Measurements from ENCODE around the gene ARMC3.
"Not testable (repeated sequence)": the region's sequence is repeated elsewhere in the genome, so short reads cannot be mapped to it uniquely, and the experiment has no call there.

The ARMC3 gene

DNA sequence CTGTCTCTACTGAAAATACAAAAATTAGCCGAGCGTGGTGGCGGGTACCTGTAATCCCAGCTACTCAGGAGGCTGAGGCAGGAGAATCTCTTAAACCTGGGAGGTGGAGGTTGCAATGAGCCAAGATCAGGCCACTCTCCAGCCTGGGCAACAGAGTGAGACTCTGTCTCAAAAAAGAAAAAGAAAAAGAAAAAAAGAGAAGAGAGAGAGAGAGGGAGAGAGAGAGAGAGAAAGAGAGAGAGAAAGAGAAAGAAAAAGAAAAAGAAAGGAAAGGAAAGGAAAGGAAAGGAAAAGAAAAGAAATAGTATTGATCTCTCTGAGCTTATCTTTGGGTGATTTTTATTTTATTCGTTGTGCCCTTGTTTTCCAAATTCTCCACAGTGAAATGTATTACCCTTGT, 1.2 kb downstream of the ARMC3 start:
- not testable (repeated sequence) for DNase-seq

DNA sequence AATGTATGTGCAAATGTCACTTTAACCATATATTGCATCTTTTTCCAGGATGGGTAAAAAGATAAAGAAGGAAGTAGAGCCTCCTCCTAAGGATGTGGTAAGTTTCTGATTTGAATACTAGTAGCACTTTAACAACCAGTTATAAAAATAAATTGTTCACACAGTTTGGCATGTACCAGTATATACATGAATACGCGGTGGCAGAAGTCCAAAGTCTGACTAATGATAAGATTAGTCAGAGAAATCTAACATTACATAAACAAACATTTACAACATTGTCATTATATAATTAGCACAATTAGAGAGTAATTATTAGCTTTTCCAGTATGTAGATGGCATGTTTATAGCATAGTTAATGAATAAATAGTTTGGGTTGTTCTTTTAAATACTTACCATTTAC, 4.1 kb downstream of the ARMC3 start:
- DNase-seq, result no peak

DNA sequence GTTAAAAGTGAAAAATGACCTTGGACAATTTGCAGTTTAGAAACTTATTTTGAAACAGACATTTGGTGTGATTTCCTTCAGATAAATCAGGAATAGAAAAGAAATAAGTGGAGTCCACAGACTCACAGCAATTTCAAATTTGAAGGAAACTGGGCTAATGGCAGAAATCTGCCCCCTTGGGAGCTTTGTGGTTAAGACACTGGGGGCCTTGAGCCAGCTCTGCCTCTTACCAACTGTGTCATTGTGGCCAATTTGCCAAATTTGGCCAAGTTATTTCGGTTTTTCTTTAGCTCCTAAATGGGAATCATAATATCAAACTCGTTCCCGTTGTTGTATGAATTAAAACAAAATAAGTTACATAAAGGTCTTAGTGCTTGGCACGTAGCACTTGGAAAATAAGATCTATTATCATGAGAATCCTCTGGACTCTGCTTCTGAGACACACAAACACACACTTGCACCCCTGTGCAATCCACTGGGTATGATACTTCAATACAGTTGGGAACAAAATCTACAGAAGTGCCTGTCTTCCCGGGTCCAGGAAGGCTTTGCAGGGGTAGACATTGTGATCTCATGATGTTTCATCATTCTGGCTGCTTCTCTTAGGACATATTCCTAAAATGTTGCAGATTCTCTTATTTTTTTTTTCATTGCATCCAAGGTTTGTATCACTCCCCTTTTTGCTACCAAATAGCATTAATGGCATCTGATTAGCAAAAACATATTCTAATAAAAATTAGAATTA, 4.9 kb downstream of the ARMC3 start:
- DNase-seq, result no peak

DNA sequence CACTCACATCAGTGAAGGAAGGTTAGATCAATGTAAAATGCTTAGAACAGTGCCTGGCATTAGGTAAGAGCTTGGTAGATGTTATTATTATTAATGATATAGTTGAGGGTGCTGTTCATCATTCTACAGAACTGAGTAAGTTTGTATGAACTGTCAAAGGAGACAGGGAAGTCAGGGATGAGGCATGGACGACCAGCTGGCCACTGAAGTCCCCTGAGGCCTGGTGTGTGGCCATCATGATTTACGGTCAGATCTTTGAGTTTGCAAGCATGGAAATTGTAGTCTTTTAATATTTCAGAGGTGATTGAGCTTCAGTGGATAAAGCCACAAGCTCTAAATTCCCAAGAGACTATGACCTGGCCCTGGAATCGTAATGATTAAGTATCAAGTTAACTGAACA, 6.9 kb downstream of the ARMC3 start:
- no peak for DNase-seq

DNA sequence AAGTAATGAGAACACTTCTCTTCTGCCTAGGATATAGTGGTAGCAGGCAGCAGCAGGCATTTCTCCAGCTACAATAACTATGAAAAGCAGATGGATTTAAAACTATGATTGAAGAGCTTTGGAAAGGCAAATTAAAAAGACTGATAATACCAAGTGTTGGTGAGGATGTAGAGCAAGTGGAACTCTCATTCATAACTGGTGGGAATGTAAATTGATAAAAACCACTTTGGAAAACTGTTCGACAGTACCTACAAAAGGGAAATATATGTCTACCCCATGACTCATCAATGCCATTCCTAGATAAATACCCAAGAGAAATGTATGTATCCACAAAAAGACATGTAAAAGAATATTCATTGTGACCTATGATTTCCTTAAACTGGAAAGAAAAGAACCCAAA, 14.6 kb downstream of the ARMC3 start:
- no peak for DNase-seq

DNA sequence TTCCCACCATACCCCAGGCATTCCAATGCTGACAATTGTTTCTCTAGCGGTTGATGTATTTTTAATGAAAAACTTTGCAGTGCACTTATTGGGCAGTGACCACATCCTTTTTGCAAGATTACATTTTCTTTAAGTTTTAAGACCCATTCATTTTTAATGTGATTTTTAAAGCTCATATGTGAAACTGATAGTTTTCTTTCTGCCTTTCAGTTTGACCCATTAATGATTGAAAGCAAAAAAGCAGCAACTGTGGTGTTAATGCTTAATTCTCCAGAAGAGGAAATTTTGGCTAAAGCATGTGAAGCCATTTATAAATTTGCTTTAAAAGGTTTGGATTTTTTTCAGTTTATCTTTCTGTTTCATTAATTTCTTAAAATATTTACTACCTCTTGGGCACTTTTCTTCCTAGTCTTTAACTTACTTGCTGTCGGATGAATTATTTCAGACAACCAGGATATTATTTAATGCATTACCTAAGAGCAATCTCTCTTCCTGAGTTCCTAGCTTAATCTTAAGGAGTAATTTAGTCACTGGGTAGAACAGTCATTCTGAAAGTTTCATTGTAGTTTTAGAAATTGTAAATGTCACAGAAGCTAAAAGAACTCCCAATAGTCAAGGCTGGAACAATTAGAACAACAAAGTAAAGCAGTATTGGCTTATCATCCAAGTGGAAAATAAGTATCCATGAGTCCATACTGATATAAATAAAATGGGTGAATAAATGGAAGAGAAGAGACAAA, 18.3 kb downstream of the ARMC3 start:
- no peak for DNase-seq

DNA sequence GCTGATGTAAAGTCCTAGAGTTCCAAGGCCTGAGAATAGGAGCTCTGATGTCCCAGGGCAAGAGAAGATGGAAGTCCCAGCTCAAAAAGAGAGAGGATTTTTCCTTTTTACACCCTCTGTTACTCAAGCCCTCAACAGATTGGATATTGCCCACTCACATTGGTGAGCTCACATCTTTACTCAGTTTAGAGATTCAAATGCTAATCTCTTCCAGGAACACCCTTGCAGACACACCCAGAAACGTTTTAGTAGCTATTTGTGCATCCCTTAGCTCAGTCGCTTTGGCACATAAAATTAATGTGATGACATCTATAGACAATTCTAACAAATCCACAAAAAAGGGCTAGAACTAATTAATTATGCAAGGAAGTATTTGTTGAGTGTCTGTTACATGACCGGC, 27.1 kb downstream of the ARMC3 start:
- no peak for DNase-seq

DNA sequence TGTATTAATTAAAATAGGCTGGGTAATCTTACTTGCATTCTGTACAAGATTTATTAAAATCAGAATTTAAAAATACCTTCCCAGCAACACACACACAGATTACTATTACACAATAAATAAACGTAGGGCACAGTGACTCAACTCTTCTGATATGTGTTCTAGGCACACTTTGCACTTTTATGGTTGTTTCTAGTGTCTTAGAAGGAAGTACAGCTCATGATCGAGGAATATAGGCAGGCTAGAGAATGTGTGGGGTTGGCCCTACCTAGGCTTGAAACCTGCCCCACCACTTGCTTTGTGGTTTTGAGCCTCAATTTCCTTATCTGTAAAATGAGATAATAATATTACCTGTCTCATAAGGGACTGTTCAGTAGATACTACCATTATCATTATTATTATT, 30.5 kb downstream of the ARMC3 start:
- DNase-seq, result no peak

DNA sequence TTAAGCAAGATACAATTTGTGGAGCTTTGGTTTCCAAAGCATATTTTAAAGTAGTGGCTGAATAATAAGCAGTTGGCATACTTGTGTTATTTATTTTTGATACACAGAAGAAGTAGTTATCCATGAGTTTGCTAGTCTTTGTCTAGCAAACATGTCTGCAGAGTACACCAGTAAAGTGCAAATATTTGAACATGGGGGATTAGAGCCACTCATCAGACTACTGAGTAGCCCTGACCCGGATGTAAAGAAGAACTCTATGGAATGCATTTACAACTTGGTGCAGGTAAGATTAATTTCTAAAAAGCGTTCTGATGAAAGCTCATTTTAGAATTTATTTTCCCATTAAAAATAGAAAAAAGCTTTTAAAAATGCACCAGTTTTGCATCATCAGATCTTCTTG, 31.4 kb downstream of the ARMC3 start:
- DNase-seq, result no peak

DNA sequence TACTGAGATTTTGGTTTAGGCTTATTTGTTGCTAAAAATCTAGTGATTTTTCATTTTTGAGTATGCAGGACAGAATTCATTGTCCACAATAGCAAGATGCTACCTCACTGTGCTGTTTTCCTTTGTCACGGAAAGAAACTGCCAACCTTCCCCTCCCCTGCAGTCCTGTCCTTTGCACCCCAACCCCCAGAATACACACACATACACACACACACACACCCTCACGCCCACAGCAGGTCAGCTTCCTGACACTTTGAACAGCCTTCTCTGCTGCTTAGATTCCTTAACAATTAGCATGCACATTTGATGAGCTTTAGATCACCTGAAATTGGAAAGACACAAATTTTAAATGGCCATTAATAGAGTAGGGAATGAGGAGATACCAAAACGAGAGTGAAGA, 32.1 kb downstream of the ARMC3 start:
- DNase-seq, result no peak

DNA sequence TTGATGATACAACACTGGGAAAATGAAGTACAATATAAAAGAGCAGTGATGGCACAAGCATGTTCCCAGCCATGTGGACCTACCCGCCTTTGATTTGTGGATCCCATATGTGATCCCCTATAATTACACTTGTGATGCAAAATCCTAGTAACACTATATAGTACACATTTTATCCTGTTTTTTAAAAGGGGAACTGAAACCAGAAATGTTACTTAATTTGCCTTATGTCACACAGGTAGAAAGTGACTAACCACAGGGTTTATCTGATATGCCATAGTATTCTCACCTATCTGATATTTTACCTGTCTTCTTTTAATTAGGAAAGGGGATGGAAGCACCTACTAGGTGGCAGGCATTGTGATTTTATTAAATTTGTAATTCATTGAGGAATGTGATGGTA, 35.0 kb downstream of the ARMC3 start:
- no peak for DNase-seq

DNA sequence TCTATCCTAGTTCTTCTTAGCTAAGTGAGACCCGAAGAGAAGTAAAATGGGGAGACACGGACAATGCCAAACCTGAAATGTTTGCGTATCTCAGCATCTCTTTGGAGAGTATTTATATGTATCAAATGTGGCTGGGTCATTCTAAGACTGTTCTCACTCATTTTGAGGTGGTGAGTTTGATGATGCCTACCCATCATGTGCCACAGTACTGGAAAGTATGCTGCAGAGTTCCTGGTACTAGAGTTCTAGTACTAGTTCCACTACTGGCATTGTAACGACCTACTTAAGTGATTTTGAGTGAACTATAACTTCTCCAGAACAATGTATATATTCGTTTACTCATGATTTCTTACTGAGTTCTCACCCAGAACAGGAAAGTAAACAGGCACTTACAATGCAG, 41.9 kb downstream of the ARMC3 start:
- no peak for DNase-seq

DNA sequence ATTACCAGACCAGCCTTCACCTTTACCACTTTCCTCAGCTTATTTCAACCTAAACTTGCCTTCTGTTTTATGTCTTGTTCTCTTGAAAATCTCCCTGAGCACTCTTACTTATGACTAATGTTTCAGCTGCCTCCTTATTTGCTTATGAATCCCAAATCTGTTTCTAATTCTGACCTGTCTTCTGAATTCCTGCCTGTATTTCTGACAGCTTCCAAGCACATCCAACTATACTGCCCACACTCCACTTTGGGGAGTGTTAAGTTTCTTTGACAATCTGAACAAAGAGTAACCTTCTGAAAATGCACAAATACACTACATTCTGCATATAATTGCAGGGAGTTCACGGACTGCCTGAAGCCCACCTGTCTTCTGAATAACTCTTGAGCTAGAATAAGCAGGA, 48.7 kb downstream of the ARMC3 start:
- DNase-seq, result peak in 1 of 51 donors; percentile 22

DNA sequence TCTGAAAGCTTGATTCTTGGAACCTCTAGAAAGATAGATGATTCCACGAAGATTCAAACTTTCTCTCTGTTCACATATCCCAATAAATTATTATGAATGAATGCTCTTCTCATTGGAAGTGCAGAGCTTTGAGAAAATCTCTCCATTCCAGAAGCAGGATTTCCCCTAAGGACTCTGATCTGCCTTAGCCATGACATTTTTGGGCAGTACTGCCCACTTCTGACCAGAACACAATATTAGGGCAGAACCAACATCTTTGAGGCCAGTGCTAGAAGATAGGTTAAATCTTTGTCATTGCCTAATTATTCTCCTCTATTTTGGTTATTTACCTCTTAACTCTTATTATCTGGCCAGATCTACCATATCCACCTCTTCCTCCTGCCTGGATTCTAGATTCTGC, 49.9 kb downstream of the ARMC3 start:
- DNase-seq, result peak in 2 of 51 donors; percentile 11 to 24

DNA sequence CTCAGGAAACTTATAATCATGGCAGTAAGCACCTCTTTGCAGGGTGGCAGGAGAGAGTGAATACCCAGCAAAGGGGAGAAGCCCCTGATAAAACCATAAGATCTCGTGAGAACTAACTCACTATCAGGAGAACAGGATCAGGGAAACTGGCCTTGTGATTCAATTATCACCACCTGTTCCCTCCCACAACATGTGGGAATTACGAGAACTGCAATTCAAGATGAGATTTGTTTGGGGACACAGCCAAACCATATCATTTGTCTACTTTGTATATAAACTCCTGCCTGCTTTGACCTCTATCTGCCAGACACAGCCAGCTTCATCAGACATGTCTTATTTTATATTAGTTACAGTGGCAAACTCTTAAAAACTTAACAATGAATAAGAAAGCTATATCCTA, 50.4 kb downstream of the ARMC3 start:
- no peak for DNase-seq

DNA sequence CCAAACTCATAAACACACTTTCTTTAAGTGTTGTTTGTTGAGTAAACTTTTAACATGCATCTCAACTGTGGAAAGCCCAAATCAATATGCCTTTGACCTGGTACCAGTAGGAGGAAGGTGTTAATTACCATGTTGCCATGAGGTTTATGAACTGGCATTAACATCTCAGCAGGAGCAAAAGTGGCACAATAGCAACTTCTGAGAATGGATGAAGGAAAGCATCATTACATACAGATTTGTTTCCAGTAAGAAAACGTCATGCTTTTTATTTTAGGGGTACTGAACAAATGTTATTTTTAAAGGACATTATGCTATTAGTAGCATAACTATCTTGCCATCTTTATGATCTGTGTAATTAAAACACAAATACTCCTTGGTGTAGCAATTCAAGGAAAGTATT, 51.1 kb downstream of the ARMC3 start:
- no peak for DNase-seq

DNA sequence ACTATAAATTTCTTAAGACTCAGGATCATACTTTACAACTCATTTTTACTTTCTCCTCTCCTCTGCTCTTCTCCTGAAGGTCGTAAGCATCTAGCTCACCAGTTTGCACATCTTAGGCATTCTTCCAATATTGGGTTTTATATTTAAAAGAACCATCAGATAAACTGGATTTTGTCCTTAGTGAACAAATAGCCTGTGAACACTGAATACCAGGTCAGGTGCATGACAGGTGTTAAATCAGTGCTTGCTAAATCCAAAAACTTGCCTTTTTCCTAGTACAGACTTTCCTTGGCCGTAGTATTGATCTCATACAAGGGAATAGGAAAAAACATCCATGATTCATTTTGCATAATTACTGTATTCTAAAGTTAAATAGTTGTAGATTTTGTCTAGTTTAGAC, 53.0 kb downstream of the ARMC3 start:
- DNase-seq, result no peak

DNA sequence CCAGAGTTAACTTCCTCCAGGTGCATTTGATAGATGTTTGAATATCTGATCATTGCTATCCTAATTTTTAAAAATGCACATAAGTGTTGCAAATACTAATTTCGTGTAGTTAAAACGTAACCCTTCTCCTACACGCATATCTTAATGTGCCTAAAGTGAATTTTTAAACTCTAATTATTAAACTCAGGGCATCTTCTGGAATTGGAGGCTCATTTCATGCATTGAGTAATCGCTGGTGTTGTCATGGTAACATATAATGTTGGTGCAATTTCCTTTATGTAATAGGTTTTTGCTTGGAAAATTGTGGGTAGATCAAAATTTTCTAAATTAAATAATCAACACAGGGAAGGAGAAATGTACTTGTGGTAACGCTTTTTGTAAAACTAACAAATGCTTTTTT, 56.2 kb downstream of the ARMC3 start:
- no peak for DNase-seq

DNA sequence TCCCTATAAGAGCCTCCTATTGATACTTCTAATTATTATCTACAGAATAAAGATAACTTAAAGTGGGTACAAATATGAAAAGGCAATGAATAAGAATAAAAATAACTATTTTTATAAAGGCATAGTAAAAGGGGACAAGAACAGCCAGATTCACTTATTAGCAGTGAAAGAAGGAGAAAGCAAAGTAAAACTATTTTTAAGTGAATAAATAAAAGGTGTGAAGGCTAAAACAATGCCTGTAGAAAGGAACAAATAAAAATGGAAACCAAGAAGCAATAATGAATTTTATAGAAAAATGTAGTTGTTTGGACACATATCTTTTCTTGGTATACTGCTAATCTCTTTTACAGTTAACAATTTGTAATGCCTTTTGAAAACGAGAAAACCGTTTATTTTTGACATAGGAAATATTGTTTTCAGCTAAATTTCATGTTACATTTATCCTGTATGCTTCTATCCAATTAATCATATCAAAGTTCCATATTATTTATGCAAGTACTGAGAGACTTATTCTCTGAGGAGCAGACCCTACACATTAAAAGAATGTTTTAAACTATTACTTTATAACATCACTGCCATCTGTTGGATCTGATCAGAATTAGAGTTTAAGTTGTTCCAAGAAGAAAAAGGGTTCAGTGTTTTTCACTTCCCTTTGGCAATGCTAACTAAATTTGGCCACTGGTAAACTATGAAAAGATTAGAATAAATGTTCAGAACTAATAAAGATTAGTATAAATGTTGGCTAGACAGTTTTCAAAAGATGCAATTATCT, 59.1 kb downstream of the ARMC3 start:
- DNase-seq, result peak in 2 of 51 donors; percentile 3 to 31

DNA sequence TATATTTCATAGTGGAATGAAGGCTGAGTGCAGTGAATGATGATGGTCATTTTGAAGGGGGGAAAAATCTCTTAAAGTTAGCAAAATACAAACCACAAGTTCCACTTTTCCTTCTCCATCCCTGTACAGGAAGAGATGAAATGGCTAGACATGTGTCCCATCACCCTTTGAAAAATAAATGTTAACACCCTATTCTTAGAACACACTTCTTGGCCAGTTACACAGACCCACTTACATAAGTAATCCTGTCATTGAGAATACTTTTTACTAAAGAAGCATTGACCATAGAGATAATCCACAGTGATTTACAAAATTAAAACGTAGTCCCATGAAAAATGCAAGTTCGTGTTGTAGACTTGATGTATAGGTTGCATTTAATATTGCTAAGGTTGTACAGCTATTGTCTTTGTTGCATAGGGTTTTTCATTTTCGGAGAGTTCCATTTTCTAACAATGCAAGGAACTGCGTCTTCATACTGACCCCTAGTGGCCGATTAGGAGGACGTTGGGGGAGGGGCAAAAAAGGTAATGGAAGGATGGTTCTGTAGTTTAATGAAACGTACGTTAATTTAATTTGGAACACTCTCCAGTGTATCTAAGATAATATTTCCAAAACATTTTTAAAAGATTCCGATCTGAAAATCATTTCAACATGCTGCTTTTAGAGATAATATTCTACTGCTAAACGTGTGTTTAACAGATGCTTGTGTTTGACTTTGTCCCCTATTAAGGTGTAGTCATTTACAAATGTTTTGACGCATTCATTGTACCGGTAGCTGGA, 60.9 kb downstream of the ARMC3 start:
- DNase-seq, result peak in 32 of 51 donors; percentile 2 to 85 (median 27)

DNA sequence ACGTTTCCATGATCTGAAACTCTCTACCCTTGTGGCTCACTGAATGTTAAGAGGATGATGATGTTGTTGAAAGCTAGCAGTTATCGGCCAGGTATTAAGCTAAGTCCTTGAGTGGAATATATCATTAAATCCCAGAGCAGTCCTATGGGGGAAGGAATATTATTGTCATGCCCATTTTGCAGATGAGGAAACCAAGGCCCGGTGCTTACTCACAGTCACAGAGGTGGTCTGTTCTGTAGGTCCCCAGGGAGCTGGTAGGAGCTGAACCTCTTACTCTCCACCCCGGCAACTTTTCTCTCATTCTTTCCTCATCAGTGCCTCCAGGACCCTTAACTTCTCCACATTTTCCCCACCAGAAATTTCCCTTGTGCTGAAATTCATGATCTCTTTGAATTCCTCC, 62.6 kb downstream of the ARMC3 start:
- DNase-seq, result no peak

DNA sequence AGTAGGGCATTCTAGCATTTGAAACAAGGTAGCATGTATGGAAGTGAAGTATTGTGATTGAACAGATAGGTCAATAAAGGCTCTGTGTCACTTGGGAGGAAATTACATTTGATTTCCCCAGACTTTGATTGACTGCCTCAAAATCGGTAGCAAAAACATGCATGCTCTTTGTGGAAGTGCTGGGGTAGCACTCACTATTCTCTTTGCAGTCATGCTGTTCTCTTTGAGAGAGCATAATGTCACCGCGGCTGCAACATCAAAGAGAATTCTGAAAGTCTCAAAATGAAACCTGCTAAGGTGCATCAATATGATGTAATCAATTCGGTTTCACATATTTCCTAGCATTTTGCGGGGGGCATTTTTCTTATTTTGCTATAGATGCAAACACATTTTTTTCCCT, 64.2 kb downstream of the ARMC3 start:
- no peak for DNase-seq

All from hypothalamus (tissue), 51 donors.